COLO668 (cell line): ENCODE measurements around the gene VPS8.
A peak's percentile ranks its signal among the peaks of the same experiment; 100 is the strongest.
"Not testable (repeated sequence)": the region's sequence is repeated elsewhere in the genome, so short reads cannot be mapped to it uniquely, and the experiment has no call there.

Experiments
- DNase-seq: peaks from one replicate; lab custom pipeline; 2025; ENCODE audit not compliant: unreplicated experiment; lab: John Stamatoyannopoulos, UW

Gene VPS8

DNA sequence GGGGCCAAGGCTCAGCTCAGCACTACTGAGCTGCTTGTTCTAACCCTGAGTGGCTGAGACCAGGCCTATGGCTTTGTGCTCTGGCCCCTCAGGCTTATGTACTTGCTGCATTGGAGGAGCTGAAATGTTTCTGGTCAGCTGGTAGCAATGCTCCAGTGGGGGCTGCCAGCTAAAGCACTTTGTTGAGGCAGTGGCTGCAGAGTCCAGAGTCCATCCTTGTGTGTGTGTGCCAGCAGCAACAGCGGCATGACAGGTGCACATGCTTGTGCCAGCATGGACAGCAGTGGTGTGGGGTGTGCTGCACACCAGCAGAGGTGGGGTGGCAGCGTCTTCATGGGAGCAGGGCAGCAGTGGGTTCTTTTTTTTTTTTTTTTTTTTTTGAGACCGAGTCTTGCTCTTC, 169.1 kb downstream of the VPS8 start:
- DNase-seq: peak; percentile 50

DNA sequence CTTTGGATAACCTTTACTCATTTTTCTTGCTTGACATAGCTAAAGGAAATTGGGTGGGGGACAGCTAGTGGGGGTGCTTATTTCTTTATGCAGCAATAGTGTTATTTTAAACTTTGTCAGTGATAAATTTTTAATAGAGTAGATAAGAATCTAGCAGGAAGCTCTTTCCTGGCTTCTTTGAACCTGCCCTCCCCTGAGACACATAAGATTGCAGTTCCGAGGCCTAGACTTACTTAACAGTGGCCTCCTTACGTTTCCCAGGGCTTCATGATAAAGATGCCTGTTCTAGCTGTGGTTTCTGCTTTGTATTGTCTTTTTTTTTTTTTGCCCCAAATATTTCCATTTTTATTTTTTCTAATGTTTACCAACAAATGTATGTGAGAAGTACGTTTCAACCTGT, 170.1 kb downstream of the VPS8 start:
- no peak for DNase-seq

DNA sequence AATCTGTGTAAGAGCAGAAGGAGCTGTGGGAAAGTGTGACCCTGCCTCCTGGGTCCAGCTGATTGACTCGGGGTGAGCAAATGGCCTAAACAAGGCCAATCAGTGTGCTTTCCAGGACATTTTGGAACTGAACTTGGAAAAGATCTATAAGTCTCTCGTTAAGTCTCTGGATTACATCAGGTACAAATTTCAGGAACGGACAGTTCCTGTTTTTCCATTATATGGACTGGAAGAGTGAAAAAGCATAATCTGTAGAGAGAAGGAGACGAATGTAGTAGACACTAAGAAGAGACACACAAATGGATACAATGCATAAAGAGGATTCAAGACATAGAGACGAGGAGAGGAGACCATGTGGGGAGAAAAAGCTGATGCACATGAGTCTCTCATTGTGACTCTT, 173.6 kb downstream of the VPS8 start:
- DNase-seq: no peak

DNA sequence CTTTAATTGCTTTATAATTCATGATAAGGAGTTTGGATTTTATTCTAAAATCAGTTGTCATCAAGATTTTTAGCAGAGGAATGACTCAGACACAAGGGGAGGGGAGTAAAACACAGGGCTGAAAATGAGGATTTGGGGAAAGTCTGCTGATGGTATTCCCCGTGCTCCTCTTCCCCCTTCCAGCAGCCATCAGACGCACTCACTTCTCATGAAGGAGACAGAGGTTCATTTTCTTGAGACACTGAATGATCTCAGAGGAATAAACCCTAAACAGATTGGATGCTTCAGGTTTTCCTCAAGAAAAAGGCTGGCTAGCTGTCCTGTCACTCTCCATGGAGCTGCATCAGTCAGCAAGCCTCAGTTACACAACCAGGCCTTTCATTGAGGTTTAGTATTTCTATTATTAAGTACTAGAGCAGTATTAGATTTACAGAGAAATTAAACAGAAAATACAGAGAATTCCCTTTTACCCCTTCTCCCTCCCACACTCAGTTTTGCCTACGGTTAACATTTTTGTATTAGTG, 174.5 kb downstream of the VPS8 start:
- no peak for DNase-seq

DNA sequence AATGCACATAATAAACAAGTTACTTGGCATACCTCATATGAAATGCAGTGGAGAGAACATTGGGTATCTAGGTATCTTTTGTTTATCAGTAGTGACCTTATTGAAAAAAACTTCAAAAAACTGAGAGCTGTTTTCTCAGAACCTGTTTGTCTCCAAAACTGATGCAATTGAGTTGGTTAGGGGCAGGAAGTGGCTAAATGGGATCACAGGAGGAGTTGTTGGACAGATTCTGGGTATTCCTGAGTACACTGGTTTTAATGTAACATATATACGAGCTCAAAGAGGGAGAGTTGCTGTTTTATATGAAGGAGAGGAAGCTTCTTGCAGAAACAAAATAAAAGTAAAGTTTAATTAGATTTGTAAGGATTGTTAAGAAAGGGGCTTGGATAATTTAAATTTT, 181.4 kb downstream of the VPS8 start:
- DNase-seq: no peak

DNA sequence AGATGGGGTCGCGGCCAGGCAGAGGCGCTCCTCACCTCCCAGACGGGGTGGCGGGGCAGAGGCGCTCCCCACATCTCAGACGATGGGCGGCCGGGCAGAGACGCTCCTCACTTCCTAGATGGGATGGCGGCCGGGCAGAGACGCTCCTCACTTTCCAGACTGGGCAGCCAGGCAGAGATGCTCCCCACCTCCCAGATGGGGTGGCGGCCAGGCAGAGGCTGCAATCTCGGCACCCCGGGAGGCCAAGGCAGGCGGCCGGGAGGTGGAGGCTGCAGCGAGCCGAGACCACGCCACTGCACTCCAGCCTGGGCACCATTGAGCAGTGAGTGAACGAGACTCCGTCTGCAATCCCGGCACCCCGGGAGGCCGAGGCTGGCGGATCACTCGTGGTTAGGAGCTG, 191.9 kb downstream of the VPS8 start:
- not testable (repeated sequence) for DNase-seq

DNA sequence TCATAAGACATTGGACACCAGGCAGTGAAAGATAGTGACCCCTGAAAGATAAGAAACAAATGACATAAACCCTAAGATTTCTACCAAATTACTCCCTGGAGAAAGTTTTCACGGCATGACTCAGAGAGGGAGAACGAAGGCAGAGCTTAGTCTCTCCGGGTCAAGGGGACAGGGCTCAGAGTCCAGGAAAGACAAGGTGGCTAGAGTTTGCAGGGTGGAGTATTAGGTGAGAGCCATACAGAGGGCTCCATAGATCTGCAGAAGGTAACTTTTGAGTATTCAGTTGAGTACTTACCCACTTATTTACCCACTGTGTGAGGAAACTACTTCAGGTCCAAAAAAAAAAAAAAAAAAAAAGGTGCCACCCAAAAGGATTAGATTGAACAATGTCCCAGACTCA, 197.7 kb downstream of the VPS8 start:
- no peak for DNase-seq

DNA sequence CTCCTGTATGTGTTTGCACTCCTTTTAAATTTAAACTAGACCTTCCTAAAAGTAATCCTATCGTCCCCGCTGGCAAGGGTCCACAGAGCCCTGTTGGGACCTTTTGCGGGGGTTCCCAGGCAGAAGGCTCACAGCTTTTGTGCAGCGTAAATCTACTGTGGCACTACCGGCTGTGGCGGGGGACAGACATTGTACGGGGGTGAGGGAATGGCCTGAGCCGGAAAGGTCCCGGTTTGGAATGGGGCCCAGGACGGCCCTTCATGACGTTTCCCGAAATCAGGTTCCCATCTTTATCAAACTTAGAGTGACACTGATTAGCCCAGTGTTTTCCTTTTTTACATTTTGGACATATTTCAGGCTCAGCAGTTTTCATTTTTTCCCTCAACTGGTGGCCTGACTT, 205.6 kb downstream of the VPS8 start:
- not testable (repeated sequence) for DNase-seq

DNA sequence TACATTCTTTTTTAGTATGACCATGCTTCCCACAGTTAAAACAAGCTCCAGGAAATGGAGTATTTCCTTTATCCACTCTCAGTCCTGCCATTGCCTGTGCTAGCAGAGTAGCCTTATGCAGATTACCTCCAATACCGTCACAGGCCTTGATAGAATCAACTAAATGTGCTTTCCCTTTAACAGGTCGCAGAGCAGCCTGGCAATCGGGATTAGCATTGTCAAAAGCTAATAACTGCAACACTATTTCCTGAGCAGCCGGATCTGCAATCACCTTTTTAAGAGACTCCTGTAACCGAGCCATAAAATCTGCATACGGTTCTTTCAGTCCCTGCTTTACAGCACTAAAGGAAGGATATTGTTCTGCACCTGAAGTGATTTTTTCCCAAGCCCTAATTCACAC, 206.0 kb downstream of the VPS8 start:
- DNase-seq: not testable (repeated sequence)

DNA sequence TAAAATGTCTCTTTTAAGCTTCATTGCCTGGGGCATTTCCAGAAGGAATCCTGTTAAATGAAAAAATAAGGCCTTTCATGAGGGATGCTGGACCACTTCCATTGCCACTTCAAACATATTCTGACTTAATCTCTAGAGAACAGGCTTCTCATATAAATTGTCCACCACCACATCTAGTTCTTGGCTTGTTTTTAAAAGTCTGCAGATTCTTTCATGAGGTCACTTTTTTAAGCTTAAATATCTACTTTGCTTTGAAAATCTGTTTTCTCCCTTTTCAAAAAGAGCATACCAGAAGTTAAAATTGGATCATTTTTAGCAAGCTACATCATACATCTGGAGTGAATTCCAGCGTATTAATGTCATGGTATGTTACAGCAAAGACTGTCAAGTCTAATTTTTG, 209.3 kb downstream of the VPS8 start:
- no peak for DNase-seq

DNA sequence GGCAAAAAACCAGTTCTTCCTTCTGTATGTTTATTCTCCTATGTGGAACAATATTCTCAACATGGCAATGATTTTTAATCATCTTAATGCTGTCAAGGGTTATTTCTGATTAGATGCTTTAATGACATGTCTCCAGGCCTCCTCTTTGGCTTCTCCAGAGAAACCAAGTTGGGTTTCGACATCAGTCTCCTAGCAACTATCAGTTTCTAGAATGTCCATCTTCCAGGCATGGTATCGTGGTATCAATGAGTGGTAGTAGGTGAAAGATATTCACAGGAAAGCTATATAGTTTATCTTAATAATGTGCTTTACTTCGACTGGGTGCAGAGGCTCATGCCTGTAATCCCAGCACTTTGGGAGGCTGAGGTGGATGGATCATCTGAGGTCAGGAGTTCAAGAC, 212.4 kb downstream of the VPS8 start:
- DNase-seq: no peak

DNA sequence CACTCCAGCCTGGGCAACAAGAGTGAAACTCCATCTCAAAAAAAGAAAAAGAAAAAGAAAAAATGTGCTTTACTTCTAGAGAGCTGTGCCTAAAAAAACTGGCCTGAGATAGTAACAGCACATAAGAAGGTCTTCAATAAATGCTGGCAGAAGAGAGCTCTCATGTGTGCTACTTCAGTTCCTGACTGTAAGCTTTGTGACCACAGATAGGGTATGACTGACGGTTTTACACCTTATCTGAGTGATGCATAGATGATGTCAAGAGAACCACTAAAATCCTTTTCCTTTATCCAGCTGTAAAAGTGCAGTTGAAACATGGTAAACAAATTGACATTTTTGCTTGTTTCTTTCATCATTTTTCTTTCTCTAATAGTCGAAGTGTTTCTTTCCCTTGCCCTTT, 213.0 kb downstream of the VPS8 start:
- no peak for DNase-seq

DNA sequence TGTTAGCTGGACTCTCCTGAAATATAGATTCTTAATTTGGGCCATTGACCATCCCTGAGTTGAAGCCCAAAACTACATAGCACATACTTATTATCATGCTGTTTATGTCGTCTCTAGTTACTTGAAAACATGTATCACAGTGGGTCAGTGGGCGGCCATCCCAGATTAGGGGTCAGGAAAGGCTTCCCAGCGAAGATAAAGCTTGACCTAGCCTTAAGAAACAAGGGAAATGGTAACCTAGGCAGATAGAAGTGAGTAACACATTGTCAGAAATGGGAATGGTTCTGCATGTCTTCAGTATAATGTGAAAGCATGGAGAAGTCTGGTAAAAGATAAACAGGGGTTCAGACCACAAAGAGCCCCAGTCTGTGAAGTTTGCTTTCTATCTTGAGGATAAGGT, 216.2 kb downstream of the VPS8 start:
- no peak for DNase-seq

DNA sequence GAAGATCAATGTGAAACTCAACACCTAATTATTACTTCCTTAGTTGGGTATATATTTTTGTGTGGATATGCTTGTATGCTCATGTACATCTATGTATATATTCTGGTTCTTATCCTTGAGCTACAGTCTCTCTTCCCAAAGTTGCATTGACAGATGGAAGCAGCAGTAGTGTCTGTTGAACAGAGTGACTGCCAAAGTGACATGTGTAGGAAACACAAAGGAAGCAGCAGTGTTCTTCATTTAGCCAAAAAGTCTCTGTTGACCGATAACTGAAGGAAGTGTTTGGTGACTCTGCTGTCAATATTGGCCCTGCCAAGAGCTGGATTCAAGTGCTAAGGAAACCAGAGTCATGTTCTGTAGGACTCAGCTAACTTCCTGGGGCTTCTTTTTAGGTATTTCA, 217.1 kb downstream of the VPS8 start:
- DNase-seq: no peak

DNA sequence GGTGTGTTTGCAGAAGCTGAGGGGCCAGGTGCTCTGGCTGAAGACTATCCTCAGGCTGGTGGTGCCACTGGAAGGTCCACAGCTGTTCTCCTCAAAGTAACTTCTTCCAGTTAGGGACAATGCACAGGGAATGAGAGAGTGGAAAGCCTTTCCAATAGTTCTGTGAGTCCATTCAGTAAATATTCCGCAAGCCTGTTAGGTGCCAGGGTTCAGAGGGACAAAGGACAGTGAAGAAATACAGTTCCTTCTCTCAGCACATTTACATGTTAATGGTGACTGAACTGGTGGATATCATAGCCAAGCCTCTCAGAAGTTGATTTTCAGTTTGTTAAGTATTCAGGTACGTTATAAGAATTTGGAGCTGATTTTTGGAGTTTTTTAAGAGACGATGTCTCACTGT, 218.4 kb downstream of the VPS8 start:
- DNase-seq: no peak

DNA sequence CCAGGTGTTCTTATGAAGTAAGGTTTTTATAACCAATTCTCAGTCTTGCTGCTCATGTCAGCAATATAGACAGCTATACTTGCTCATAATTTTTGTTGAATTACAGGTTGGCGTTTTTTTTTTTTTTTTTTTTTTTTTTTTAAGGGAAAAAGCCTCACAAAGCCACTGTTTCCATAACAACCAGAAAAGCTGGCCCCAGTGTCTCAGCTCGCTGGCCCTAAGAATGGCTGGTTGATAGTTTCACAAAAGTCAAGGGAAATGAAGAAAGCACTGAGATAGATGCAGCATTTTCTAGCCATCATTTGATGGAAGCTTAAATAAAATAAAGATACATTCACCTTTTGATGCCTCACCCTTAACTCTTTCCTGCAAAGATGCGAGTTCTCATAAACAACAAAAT, 219.0 kb downstream of the VPS8 start:
- DNase-seq: no peak

DNA sequence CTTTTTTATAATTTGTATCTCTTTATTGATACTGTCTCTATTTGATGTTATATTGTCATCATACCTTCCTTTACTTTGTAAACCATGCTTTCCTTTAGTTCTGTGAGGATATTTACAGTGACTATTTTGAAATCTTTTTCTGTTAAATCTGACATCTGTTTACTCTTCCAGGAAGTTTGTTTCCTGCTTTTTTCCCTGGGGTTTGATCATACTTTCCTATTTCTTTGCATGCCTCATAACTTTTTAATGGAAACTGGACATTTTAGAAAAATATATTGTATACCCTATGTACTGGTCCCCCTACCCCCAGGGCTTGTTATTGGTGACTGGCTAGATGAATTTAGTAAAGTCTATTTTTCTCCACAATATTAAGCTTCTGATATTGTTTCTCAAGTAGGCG, 225.8 kb downstream of the VPS8 start:
- no peak for DNase-seq

DNA sequence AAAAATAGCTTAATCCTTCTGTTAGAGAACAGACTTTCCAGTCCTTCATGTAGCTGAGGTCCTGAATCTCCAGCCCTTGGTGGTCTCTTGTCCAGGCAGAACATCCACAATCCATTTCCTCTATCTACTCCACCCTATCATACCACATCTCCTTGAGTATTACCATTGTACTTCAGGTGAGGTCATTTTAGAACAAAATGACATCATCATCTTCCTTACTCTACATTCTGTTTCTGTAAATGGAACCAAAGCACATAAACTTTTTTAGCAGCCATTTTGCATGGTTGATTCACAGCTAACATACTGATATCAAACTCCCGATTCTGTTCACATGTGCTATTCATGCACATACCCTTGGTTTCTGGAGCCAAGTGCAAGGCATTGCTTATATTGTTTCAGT, 228.5 kb downstream of the VPS8 start:
- no peak for DNase-seq

DNA sequence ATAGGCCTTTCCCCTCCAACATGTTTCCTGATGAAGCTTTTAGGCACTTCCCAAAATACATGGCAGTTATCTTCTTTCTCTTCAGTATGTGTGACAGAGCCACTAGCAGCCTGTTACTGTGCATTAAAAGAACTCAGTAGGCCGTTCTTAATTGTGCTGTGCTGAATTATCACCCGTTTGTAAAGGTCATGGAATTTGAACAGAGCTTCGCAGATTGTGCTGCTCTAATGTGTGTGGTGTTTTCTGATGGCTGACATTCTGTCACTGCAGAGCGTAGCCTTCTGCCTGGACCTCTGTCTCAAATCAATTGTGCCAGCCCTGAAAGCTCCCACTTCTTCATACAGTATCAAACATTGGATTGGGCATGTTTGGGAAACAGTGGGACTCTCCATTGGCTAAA, 229.6 kb downstream of the VPS8 start:
- DNase-seq: no peak

DNA sequence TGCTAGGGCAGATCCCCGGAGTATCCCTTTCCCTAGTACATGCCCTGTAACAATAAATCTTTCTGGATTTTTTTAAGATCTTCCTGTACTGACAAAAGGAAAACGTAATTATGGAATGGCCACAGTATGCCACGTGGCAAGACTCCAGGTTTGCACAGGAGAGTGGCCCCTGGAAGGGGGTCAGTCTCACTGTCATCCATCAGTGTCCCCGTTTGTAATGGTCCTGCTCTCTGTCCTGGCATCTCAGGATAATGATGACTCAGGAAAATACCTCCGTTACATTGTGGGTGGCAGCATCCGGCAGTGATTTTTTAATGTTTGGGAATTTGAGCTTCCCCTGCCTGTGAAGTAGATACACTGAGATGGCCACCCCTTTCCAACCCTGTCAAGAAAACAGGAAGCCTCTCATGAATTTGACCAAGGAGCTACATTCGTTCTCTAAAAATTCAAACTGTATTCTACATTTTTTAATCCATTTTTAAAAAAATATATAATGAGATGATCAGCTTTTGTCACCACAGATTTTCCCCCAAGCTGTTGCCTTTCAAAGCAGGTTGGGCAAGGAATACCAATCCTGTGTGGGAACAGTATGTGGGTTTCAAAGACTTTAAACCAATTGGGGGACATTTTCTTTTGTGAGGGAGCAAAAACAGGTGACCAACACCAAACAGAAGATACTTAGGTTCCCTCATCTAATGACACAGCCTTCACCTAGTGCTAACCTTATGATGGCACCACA, 230.5 kb downstream of the VPS8 start:
- no peak for DNase-seq

DNA sequence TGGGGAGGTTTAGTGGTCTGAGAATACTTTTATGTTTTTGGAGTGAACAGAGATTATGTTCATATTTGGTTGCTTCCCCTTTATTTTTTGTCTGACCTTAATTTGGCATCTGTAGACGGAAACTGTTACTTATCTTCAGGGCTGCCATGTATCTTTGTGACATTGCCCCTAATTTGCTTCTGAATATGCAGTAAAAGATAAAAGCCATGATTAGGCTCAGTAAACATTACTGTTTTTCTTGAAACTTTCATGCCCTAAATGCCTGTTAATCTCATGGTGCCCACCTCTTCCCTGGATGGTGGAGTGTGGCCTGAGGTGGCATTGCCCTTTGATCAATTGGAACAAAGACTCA, 234.2 kb downstream of the VPS8 start:
- DNase-seq: no peak

DNA sequence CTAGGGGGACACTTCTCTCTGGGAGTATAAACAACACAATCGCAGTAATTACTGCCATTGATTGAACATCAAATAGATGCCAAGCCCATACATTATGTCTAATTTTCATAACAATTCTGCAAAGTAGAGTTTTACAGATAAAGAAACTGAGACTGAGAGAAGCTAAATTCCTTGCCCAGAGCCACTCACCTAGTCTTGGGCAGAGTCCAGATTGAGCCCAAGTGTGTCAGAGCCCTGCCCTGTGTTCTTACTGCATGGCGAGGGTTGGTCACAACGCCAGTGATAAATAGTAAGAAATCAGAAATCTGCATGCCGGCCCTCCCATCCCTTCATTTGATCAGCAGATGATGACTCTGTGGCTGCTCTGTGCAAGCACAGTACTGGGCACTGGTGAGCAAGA, 234.6 kb downstream of the VPS8 start:
- DNase-seq: no peak

DNA sequence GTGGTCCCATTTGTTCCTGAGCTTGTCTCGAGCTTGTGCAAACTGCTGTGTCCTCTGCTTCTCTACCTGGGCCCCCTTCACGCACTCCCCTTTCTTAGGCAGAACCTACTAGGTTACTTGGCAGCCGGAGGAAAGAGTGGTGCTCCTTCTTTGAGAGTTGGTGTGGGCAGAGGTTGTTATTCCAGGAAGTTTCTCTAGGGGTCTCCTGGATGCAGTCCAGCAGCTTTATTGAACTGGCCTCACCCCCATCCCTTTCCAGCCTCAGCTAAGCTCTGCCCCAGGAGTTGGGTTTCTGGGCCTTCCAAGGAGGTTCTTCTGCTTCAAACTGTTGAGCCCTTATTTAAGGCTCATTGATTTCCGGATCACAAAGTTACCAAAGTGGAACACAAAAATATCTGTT, 237.7 kb downstream of the VPS8 start:
- no peak for DNase-seq
